DOHH2 (cell line): ENCODE measurements around the gene SCAMP2.

Experiments used
- H3F3A ChIP-seq: fragments of 200-600 bp; sonication (generic), shearing (Covaris generic); 2 replicates; pipeline ENCODE4 v1.6.0; 2016; ENCODE audit warnings: antibody characterized with exemption, mild to moderate bottlenecking; ENCODE audit not compliant: control insufficient read depth, insufficient read depth
- H3K27ac ChIP-seq: fragments of 200-600 bp; sonication (generic); 2 replicates; pipeline ENCODE4 v1.5.1; 2014; ENCODE audit warnings: low read depth, mild to moderate bottlenecking, low read length, moderate library complexity
- H3K27me3 ChIP-seq: fragments of 200-600 bp; sonication (generic); 2 replicates; pipeline ENCODE4 v1.6.1; 2014; ENCODE audit warnings: mild to moderate bottlenecking, low read length, mixed read lengths; ENCODE audit not compliant: control insufficient read depth
- H3K36me3 ChIP-seq: fragments of 200-600 bp; sonication (generic); 2 replicates; pipeline ENCODE4 v1.6.1; 2014; ENCODE audit warnings: mild to moderate bottlenecking, low read length, moderate library complexity, mixed read lengths; ENCODE audit not compliant: control insufficient read depth
- H3K4me1 ChIP-seq: fragments of 200-600 bp; sonication (generic); 2 replicates; pipeline ENCODE4 v1.6.1; 2014; ENCODE audit warnings: mild to moderate bottlenecking, low read length, mixed read lengths; ENCODE audit not compliant: control insufficient read depth
- H3K4me2 ChIP-seq: fragments of 200-600 bp; sonication (generic); 2 replicates; pipeline ENCODE4 v1.6.0; 2014; ENCODE audit warnings: mild to moderate bottlenecking, low read length, moderate library complexity
- H3K4me3 ChIP-seq: fragments of 200-600 bp; sonication (generic); 2 replicates; pipeline ENCODE4 v1.5.1; 2014; ENCODE audit warnings: mild to moderate bottlenecking, low read length, mixed read lengths
- H3K79me2 ChIP-seq: fragments of 200-600 bp; sonication (generic); 2 replicates; pipeline ENCODE4 v1.6.1; 2014; ENCODE audit warnings: mild to moderate bottlenecking, low read length, mixed read lengths; ENCODE audit not compliant: control insufficient read depth
- H3K9me2 ChIP-seq: fragments of 200-600 bp; sonication (generic); replicated peaks from 2 replicates; pipeline ENCODE4 v1.6.1; 2014; ENCODE audit warnings: mild to moderate bottlenecking, low read length, mixed read lengths; ENCODE audit not compliant: control insufficient read depth
- H3K9me3 ChIP-seq: fragments of 200-600 bp; sonication (generic); 2 replicates; pipeline ENCODE4 v1.6.1; 2014; ENCODE audit warnings: antibody characterized with exemption, low read length, mixed read lengths; ENCODE audit not compliant: control insufficient read depth, insufficient read depth
- H4K20me1 ChIP-seq: fragments of 200-600 bp; sonication (generic); 2 replicates; pipeline ENCODE4 v1.6.0; 2014; ENCODE audit warnings: low read depth, mild to moderate bottlenecking, antibody characterized with exemption, low read length, moderate library complexity; ENCODE audit not compliant: control insufficient read depth, insufficient read depth
- EZH2phosphoT487 ChIP-seq: fragments of 200-600 bp; sonication (generic); IDR thresholded peaks from 2 replicates; pipeline ENCODE4 v1.6.1; 2017; ENCODE audit warnings: borderline replicate concordance, mild to moderate bottlenecking, antibody characterized with exemption, low read length, moderate library complexity, mixed read lengths
- TF ChIP-seq, protein P1 (sequence below): fragments of 200-600 bp; sonication (generic); IDR thresholded peaks from one replicate; pipeline ENCODE4 v1.5.1; 2014; ENCODE audit warnings: antibody characterized with exemption, mild to moderate bottlenecking, low read depth, low read length; ENCODE audit not compliant: poor library complexity, severe bottlenecking

The SCAMP2 gene

DNA sequence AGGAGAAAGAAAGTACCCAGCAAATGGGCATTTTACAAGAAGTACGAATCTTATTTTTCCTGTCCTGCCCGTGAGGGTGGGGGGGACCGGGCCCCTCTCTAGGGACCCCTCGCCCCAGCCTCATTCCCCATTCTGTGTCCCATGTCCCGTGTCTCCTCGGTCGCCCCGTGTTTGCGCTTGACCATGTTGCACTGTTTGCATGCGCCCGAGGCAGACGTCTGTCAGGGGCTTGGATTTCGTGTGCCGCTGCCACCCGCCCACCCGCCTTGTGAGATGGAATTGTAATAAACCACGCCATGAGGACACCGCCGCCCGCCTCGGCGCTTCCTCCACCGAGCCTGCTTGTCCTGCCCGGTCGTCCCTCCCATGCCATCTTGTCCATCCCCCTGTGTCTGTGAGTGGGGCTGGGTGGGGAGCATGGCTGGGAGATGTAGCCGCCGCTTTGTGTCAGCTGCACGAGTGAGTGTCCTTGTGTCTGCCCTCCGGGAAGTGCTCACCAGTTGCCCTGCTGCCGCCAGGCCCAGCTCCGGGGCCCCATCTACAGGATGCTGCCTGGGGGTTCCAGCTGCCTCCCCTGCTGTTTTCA lies 70.2 kb downstream of the SCAMP2 start:
- Histone ChIP-seq H3K9me2 (no peaks in the 10 kb centered on the region), H3F3A (peaks cover 28% of the 10 kb centered on the region), H3K9me3 (no peaks in the 10 kb centered on the region), H4K20me1 (peaks cover 34% of the 10 kb centered on the region), H3K4me2 (no peak overlapping the region), H3K4me1 (peaks cover 27% of the 10 kb centered on the region), H3K79me2 (peaks cover 16% of the 10 kb centered on the region), H3K4me3 (no peak overlapping the region), H3K36me3 (peaks cover 71% of the 10 kb centered on the region), H3K27me3 (no peaks in the 10 kb centered on the region), H3K27ac (no peak overlapping the region)
- TF ChIP-seq, protein P1, sequence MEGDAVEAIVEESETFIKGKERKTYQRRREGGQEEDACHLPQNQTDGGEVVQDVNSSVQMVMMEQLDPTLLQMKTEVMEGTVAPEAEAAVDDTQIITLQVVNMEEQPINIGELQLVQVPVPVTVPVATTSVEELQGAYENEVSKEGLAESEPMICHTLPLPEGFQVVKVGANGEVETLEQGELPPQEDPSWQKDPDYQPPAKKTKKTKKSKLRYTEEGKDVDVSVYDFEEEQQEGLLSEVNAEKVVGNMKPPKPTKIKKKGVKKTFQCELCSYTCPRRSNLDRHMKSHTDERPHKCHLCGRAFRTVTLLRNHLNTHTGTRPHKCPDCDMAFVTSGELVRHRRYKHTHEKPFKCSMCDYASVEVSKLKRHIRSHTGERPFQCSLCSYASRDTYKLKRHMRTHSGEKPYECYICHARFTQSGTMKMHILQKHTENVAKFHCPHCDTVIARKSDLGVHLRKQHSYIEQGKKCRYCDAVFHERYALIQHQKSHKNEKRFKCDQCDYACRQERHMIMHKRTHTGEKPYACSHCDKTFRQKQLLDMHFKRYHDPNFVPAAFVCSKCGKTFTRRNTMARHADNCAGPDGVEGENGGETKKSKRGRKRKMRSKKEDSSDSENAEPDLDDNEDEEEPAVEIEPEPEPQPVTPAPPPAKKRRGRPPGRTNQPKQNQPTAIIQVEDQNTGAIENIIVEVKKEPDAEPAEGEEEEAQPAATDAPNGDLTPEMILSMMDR, result no peak
- TF ChIP-seq EZH2phosphoT487, result no peak

- Histone ChIP-seq H3K27me3 (no peaks in the 10 kb centered on the region), H3K9me3 (no peaks in the 10 kb centered on the region), H3K36me3 (peaks cover 77% of the 10 kb centered on the region), H3K9me2 (no peaks in the 10 kb centered on the region), H4K20me1 (peaks cover 34% of the 10 kb centered on the region), H3K4me3 (no peak overlapping the region), H3K4me2 (no peak overlapping the region), H3K79me2 (peaks cover 23% of the 10 kb centered on the region), H3F3A (peaks cover 26% of the 10 kb centered on the region), H3K27ac (no peak overlapping the region), H3K4me1 (peaks cover 33% of the 10 kb centered on the region)
- no peak for TF ChIP-seq EZH2phosphoT487
- TF ChIP-seq, protein P1, result no peak
Measured at GRCh38 chr15:74802290-74802689, 70.9 kb downstream of the SCAMP2 start.

DNA sequence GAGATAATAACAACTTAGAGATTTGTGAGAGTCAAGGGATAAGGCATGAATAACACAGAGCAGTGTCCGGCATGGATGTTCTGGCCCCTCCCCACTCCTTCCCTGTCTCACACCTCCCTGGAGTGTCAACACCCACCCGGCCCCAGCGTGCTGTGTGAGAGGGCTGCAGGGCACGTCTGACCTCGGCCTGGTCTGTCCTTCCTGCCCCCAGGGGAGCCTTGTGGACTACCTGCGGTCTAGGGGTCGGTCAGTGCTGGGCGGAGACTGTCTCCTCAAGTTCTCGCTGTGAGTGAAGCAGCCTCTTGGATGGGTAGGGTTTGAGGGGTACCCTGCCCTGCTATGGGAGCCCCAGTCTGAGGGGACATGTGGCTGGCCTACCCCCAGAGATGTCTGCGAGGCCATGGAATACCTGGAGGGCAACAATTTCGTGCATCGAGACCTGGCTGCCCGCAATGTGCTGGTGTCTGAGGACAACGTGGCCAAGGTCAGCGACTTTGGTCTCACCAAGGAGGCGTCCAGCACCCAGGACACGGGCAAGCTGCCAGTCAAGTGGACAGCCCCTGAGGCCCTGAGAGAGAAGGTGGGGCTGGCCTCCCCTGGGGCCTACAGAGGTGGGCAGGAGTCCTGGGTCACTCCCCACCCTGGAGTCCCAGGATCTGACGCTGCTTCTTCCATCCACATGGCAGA lies 71.7 kb downstream of the SCAMP2 start:
- Histone ChIP-seq H3K4me3 (no peak overlapping the region), H3K27ac (no peak overlapping the region), H3K27me3 (no peaks in the 10 kb centered on the region), H3K36me3 (peaks cover 77% of the 10 kb centered on the region), H3F3A (peaks cover 23% of the 10 kb centered on the region), H3K4me1 (peaks cover 40% of the 10 kb centered on the region), H3K4me2 (no peak overlapping the region), H4K20me1 (peaks cover 34% of the 10 kb centered on the region), H3K9me3 (no peaks in the 10 kb centered on the region), H3K9me2 (no peaks in the 10 kb centered on the region), H3K79me2 (peaks cover 31% of the 10 kb centered on the region)
- TF ChIP-seq, protein P1, result no peak
- no peak for TF ChIP-seq EZH2phosphoT487
